HTERT RPE-1 (cell line): ENCODE data around the gene ZFAND3.

ENCODE experiments used
- in situ Hi-C: fragments of 300-500 bp; cut with MboI; formaldehyde crosslinking; loops from 4 replicates; pipeline ENCODE4 v1.14.3; 2020; ENCODE audit warnings: low sequenced_read_pairs

Gene ZFAND3

DNA sequence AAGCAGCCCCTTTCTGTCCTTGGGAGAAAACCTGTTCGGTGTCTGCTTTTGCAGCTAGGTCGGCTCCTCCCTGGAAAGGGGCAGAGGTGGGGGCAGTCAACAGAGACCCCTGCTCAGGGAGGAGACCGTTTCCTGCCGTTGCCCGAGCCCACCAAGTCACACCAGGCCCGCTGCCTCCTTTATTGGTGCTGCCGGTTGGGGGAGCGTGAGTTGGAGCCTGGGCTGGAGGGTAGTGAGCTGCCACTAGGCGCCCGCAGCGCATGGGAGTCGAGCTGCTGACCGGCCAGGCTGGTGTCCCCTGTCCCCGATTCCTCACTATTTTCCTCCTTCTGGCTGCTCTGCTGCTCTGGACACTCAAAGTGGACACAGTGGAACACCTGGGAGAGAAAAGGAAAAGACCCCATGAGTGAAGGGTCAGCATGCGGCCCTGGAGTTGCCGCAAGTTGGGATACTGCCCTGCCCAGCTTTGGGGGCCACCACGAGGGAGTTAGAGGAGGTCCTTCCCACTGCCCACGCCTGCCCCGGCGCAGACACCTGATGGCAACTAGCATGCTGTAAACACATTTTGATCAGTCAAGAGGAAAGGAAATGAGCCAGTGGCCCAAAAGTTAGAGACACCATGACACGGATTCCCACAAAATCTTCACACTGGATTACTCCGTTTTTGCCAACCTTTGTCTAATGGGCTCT lies 355.4 kb downstream of the ZFAND3 start:
- in situ Hi-C loops, result no loop called here

DNA sequence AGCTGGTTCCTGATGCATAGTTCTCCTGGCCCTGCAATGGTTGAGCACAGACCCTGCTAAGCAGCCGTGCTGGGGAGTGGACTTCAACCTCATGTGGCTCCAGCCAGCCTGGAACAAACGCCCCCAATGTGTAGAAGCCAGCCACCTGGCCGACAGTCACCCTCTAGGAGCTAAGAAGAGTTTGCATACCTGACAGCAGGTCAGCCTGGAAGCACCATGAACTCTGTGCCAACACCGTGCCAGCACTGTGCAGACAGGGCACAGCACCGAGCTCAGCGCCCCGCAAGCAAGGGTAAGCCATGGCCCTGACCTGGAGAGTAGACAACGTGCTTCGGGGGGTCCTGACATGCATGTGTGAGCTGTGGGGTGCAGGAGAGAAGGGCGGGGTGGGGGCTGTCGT lies 356.3 kb downstream of the ZFAND3 start:
- in situ Hi-C loops, result no loop called here

- in situ Hi-C loops, result no loop called here
Measured at GRCh38 chr6:38176797-38177751, 357.5 kb downstream of the ZFAND3 start.

- in situ Hi-C loops, result no loop called here
Measured at GRCh38 chr6:38177882-38178583, 358.5 kb downstream of the ZFAND3 start.

DNA sequence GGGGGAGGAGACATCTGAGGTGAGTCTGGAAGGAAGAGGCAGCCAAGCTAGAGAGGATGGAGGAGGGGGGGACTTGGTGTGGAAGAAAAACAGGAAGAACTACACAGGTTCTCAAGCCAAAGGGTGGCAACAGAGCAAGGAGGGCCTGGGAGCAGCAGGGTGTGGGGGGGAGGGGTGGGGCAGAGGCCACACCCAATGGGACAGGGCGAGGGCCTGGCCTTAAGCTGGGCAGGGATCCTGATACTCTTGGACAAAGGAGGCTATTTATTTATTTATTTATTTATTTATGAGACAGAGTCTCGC lies 359.0 kb downstream of the ZFAND3 start:
- in situ Hi-C loops, result no loop called here

- in situ Hi-C loops, result no loop called here
Measured at GRCh38 chr6:38179300-38179699, 359.8 kb downstream of the ZFAND3 start.

GRCh38 chr6:38179794-38180430 lies 360.4 kb downstream of the ZFAND3 start:
- in situ Hi-C loops, result no loop called here

DNA sequence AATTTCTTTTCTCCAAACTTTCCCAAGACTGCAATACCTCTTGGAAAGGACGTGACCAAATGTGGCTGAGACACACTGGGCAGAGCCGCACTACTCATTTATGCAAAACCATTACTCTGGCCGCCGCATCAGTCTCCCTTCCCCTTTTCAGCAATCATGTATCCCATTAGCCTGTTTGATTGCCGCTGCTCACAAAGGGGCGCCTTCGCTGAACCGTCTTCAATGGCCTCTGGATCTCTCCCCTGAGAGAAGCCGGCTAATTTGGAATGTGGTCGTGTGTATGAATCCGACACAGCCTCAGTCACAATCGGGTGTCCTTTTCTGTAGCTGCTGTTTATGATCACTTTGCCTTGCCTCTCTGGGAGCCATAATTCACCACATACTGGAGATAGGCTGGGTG lies 361.1 kb downstream of the ZFAND3 start:
- in situ Hi-C loops, result no loop called here

- in situ Hi-C loops, result no loop called here
Measured at GRCh38 chr6:38182426-38182825, 362.9 kb downstream of the ZFAND3 start.

DNA sequence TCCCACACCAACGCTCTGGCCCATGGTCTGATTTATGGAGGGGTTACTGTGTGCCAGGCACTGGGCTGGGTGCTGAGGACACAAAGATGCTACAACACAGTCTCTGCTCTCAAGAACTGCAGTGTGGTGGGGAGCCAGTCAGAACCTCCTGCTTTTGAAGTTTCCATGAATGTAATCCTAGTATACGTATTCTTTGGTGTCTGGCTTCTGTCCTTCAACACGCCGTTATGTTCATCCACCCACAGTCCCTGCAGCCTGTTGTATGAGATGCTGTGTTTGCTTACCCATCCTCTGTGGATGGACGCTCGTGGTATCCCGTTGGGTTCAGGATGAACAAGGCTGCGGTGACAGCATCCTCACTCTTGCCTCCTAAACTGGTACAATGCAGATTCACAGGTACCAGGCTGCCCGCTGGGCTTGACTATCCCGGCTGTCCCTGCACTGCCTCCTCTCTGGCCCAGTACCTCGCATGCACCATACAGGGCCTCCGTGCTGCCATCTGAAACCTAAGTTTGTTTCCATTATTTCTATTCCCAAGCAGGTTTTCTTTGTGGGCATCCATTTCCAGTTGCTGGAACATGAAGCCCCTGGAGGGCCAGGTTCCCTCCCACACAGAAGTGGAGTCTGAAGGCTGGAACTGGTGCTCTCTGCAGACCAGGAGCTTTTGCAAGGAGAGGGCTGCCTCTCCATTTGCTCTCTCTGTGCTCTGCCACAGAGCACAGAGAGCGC lies 364.5 kb downstream of the ZFAND3 start:
- in situ Hi-C loops, result no loop called here

- in situ Hi-C loops, result no loop called here
Measured at GRCh38 chr6:38184585-38185080, 365.1 kb downstream of the ZFAND3 start.

GRCh38 chr6:38185244-38185643 lies 365.7 kb downstream of the ZFAND3 start:
- in situ Hi-C loops, result no loop called here

- in situ Hi-C loops, result no loop called here
Measured at GRCh38 chr6:38185752-38186151, 366.2 kb downstream of the ZFAND3 start.

- in situ Hi-C loops, result no loop called here
Measured at GRCh38 chr6:38187325-38187724, 367.8 kb downstream of the ZFAND3 start.

GRCh38 chr6:38187811-38188590 lies 368.5 kb downstream of the ZFAND3 start:
- in situ Hi-C loops, result no loop called here

DNA sequence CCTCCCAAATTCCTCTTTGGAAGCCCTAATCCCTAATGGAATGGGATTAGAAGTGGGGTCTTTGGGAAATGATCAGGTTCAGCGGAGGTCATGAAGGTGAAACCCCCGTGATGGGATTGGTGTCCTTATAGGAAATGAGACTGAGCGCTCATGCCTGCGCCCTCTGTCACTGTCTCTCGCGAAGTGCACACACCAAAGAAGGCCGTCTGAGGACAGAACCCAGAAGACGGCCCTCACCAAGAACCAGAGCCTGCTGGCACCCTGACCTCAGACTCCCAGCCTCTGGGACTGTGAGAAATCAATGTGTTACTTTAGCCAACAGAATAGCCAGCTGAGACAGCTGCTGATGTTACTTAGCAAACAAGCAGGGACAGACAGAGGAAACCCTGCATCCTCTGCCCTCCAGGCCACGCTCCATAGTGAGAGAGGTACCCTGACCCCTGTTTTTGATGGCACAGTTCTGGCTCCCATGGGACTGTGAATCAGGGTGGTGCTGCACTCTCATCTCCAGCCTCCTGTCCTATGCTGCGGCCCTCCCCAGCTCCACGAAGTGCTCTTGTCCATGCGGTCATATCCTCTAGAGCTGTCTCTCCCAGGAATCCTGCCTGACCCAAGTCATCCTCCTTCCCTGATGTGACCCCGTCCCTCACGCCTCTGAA lies 369.3 kb downstream of the ZFAND3 start:
- in situ Hi-C loops, result no loop called here

DNA sequence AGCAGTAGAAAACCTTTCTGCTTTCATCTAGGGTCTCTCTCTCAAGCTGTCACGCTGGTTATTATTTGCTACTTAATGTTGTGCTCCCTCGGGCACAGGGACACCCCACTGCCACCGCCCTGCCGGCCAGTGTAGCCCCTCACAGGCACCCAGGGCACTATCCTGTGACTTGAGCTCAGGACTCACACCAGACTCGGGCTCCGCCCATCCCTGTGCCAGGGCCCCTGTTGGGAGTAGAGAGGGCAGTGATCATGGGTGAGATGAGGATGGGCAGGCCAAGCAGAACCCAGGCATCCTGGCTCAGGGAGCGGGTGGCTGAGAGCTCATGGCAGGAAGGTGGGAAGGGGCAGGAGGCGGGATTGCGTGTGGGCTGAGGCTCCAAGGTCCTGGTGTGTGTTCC lies 371.9 kb downstream of the ZFAND3 start:
- in situ Hi-C loops, result no loop called here

- in situ Hi-C loops, result no loop called here
Measured at GRCh38 chr6:38192011-38192410, 372.5 kb downstream of the ZFAND3 start.

DNA sequence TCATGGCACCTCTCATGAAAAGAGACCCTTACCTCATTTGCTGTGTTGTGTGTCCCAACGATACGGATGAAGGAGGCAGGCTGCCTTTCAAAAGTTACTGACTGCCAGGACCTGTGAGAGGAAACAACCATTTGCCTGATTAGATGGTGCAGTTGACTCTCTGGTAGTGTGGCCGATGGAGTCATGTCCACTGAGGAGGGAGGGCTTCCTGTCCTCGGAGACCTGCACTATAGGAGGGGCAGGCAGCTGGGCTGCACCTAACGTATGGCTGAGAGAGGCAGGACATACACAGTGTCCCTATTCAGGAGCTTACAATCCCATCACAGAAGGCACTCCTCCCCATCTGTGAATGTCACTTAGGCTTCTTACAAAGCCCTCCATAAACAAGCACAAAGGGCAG lies 373.0 kb downstream of the ZFAND3 start:
- in situ Hi-C loops, result no loop called here
